Femur (tissue), 1 donor: ENCODE results near the gene MMP10.
A peak's percentile ranks its signal among the peaks of the same experiment; 100 is the strongest.
"Not testable (repeated sequence)": the region's sequence is repeated elsewhere in the genome, so short reads cannot be mapped to it uniquely, and the experiment has no call there.

Experiments used
- DNase-seq: peaks from one replicate; pipeline ENCODE4 v3.0.0-alpha.2; 2017

The MMP10 gene

DNA sequence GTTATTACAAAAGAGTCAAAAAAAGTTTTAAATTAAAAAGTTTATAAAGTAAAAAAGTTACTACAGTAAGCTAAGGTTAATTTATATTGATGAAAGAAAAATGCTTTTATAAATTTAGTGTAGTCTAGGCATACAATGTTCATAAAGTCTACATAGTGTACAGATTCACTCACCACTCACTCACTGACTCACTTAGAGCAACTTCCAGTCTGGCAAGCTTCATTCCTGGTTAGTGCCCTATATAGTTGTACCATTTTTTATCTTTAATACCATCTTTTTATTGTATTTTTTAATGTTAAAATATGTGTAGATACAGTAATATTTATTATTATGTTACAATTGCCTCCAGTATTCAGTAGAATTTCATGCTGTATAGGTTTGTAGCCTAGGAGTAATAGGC, 2.6 kb upstream of the MMP10 start:
- DNase-seq, result no peak

DNA sequence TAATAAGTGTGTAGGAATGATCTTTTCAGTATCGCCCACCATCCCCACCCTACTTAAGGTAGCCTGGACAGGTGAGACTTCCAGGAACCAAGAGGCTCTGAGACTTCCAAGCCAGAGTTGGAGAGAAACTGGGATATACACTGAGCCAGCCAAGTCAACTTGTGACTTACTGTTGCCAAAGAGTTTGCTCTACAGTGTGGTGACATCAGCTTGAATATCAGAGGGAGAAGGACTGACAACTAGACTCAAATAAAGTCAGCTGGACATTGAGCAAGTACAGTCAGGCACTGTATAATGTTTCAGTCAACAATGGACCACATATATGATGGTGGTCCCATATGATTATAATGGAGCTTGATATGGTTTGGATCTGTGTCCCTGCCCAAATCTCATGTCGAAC, 1.2 kb upstream of the MMP10 start:
- DNase-seq, result no peak

DNA sequence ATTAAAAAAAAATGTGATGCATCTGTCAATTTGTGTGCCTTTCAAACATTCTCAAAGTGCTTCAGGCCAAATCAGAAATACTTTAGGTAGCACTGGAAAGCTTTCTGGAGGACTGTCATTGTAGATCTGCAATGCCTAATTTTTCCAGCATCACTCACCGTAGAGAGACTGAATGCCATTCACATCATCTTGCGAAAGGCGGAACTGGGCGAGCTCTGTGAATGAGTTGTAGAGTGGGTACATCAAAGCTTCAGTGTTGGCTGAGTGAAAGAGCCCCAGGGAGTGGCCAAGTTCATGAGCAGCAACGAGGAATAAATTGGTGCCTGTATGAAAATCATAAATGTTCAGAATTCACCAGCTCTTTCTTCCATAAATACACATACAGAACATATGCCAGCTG, 4.0 kb downstream of the MMP10 start:
- DNase-seq, result no peak

GRCh38 chr11:102773386-102773785, 7.0 kb downstream of the MMP10 start:
- DNase-seq, result no peak

DNA sequence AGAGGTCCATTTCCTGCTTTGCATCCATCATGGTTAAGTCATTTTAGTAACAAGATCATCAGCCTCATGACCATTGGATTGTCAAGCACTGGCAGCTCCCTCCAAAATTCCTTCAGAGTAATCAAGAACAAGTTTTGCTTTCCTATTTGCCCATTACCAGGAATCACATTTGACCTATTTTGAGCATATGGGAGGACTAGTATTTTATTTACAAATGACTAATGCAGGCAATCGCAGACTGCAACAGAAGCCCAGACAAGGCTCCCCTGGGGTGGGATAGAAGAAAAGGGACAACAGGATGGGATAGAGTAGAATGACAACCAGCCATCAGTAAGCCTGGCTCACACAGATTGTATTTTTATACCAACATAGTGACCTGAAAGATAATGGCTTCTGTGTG, 9.1 kb downstream of the MMP10 start:
- DNase-seq, result no peak

DNA sequence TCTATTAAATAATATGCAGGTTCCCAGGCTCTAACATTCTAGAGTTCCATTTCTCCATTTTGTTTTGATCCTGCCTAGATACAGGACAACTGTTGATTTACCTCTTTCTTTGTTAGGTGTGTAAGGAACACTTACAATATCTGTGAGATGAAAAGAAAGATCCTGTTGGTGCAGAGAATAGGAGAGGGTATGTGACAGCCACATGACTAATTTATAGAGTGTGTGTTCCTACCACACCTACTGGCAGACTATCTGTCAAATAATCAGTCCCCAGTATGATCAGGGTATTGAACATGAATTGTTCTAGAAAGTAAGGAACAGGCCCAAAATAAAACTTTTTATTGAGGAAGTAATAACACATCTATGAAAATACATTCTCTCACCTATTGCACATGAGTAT, 10.2 kb downstream of the MMP10 start:
- DNase-seq, result no peak

DNA sequence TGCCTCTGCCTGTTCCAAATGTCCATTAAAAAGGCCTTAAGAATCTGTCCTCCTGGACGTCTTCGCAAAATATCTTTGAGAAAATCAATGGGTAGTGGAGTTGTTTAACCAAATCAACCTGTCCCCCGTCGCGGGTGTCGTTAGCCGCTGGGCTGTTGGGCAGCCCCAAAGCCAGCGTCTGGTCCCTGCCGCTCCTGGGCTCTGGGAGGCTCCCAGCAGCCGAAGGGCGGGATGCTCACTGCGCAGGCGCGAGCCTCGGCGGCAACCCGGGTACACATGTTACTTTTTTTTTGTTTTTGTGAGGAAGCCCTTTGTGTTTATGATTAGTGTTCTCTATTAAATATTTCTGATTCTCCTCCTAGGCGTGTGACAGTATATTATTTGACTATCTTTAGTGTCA, 12.6 kb downstream of the MMP10 start:
- no peak for DNase-seq

GRCh38 chr11:102763440-102763839, 17.0 kb downstream of the MMP10 start:
- DNase-seq, result no peak

GRCh38 chr11:102762361-102762767, 18.1 kb downstream of the MMP10 start:
- DNase-seq, result no peak

DNA sequence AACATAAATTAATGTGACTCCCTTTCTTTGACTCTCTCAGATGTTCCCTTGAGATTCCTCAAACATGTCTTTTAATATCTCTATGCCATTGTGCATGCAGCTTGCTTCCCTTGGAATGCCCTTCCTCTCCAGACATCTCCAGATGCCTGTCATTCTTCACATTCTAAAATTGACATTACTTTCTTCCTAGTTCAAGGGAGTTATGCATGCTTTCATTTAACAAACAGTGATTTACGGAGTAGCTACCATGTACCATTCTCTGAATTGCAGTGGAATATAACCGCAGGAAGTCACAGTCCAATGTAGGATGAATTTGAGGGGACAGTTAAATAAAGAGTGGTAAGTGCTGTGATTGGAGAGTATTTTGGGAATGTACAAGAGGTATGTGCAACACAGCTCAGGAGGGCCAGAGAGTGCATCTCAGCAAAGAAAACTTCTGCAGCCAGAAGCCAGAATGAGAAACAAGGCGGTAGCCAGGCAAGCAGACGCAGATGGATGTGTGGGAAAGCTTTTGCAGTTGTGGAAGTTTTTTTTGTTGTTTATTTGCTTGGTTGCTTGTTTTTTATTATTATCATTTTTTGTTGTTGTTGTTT, 18.7 kb downstream of the MMP10 start:
- DNase-seq, result no peak

DNA sequence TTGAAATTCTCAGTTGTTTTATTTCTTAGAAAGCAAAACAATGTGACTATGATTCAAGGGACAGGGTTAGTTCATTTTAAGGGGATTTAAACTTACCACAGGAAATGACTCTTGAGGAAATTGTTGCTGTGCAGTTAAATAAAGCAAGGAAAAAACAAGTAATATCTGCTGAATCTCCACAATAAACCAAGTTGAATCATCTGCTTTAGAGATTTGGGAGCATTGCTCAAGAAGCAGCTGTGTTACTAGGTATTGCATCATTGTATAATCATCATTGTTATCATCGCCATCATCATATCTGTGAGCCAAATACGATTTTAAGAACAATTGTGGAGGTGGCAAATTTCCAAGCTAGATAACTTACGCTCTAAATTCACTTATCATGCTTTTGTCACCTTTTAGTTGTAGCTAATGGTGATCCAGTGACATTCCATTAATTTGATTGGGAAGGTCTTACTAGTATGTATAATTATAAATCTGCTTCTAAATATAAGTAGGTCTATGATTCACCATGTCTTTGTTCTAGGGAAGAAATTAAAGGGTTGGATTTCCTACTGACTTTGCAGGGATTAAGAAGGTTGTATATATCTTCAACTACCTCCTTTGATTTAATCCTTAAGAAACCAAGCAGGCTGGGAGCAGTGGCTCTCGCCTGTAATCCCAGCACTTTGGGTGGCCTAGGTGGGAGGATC, 19.9 kb downstream of the MMP10 start:
- no peak for DNase-seq

- DNase-seq, result no peak
Measured at GRCh38 chr11:102757823-102758549, 22.4 kb downstream of the MMP10 start.

DNA sequence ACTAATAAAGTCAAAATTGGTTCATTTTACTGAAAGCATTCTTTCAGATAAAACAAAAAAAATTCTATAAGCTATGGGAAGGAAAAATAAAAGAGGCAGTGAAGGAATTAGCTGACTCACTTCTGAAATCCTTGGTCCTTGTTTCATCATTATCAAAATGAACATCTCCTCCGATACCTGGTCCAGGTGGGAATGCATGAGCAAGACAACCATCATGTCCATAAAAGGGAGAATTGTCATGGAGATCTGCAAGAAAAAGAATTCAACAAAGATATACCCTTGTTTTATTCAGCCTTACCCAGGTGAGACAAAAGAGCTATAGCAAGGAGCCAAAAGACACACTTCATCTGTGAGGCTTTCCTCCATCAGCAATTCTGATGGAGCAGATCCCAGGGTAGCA, 27.2 kb downstream of the MMP10 start:
- DNase-seq, result no peak

GRCh38 chr11:102751673-102752072, 28.8 kb downstream of the MMP10 start:
- DNase-seq, result no peak

GRCh38 chr11:102749101-102749722, 31.2 kb downstream of the MMP10 start:
- DNase-seq, result no peak

DNA sequence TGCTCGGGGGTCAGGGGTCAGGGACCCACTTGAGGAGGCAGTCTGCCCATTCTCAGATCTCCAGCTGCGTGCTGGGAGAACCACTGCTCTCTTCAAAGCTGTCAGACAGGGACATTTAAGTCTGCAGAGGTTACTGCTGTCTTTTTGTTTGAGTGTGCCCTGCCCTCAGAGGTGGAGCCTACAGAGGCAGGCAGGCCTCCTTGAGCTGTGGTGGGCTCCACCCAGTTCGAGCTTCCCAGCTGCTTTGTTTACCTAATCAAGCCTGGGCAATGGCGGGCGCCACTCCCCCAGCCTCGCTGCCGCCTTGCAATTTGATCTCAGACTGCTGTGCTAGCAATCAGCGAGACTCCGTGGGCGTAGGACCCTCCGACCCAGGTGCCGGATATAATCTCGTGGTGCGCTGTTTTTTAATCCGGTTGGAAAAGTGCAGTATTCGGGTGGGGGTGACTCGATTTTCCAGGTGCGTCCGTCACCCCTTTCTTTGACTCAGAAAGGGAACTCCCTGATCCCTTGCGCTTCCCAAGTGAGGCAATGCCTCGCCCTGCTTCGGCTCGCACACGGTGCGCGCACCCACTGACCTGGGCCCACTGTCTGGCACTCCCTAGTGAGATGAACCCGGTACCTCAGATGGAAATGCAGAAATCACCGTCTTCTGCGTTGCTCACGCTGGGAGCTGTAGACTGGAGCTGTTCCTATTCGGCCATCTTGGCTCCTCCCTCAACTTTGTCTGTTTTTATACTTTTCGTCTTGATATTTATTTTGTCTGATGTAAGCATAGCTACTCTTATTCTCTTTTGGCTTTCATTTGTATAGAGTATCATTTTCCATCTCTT, 33.5 kb downstream of the MMP10 start:
- DNase-seq, result not testable (repeated sequence)

DNA sequence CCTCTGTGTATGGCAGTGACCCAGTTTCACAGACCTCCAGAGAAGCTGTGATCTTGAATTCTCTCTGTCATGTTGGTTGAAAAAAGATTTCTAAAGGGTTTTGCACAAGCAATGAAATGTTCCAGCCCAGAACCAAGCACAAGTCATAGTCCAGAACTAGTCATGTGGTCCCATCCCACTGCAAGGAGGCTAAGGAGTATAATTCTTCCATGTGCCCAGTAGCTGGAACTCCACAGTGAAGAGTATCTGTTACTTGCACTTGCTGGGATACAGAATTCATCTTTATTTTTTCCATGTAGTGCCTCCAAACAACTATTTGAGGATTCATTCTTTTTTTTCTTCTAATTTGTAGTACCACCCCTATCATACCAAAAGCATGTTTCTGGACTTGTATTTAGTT, 45.8 kb downstream of the MMP10 start:
- DNase-seq, result no peak

DNA sequence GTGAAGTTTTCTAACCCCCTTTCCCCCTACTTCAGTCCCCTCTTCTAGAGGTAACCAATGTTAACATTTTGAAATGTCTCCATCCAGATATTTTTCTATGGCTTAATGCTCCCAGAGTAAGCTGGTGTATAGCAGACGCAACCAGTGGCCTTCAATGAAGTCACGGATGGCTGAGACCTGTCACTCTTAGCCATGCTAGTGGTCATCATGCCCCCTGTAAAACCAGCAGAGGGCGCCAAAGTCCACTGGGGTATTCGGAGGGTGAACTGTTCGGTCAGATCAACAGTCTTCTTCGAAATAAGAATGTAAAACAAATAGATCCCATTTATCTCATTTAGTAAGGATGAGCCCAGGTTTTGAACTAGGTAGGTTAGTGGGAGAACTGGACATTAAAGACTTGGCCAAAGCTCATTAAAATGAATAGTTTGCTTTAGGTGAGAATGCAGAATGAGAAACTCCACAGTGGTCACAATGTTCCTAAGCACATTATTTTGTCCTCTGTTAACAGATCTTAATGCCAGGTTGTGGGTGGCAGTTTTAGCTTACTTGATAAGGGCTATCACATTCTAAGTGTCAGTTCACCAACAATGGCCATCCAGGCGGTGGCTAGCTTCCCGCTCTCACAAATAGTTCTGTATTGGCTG, 47.1 kb downstream of the MMP10 start:
- peak; percentile 24 for DNase-seq

- DNase-seq, result not testable (repeated sequence)
Measured at GRCh38 chr11:102730944-102731343, 49.5 kb downstream of the MMP10 start.

- no peak for DNase-seq
Measured at GRCh38 chr11:102729849-102730815, 50.3 kb downstream of the MMP10 start.

DNA sequence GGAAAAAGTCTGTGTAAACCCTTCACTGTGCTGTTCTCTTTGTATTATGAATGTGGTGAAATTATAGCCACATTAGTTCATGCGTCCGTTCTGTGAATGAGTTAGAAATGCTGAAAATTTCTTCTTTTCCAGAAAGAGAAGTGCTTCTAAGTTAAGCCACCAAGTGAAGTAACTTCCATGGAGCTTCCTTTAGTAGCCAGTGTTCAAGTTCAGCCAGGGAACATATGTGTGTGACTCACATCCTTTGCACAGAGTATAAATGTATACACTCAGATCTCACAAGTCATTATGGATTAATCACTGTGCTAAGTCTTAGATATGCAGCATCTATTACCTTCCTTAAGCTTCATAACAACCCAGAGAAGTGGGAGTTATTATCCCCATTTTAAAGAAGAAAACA, 52.5 kb downstream of the MMP10 start:
- DNase-seq, result no peak
